ENCODE data around the gene DPYD.

DPYD gene

DNA sequence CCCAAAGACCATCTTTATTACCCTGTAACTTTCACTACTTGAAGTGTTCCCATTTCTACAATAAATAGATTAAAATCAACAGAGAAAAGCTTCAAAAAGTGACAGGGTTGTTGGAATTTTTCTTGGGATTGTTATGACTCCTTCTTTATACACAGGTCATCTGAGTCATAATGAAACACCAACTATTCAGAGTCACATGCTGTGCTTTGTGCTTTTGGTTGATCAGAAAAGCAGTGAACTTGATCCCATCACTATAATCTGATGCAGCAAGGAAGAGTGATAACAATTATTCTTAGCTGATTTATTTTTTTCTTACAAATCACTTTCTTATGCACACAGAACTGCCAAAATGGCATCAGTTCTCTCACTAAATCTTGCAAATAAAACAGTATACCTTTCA lies 776.3 kb downstream of the DPYD start:
- no peak overlapping the region for H3K4me3 ChIP-seq (ENCODE audit: low read depth, low read length)
- TF ChIP-seq, protein P1, sequence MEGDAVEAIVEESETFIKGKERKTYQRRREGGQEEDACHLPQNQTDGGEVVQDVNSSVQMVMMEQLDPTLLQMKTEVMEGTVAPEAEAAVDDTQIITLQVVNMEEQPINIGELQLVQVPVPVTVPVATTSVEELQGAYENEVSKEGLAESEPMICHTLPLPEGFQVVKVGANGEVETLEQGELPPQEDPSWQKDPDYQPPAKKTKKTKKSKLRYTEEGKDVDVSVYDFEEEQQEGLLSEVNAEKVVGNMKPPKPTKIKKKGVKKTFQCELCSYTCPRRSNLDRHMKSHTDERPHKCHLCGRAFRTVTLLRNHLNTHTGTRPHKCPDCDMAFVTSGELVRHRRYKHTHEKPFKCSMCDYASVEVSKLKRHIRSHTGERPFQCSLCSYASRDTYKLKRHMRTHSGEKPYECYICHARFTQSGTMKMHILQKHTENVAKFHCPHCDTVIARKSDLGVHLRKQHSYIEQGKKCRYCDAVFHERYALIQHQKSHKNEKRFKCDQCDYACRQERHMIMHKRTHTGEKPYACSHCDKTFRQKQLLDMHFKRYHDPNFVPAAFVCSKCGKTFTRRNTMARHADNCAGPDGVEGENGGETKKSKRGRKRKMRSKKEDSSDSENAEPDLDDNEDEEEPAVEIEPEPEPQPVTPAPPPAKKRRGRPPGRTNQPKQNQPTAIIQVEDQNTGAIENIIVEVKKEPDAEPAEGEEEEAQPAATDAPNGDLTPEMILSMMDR (IDR thresholded peaks at IDR 0.05; ENCODE audit: borderline replicate concordance, insufficient read depth, low read depth, low read length), result no peak

DNA sequence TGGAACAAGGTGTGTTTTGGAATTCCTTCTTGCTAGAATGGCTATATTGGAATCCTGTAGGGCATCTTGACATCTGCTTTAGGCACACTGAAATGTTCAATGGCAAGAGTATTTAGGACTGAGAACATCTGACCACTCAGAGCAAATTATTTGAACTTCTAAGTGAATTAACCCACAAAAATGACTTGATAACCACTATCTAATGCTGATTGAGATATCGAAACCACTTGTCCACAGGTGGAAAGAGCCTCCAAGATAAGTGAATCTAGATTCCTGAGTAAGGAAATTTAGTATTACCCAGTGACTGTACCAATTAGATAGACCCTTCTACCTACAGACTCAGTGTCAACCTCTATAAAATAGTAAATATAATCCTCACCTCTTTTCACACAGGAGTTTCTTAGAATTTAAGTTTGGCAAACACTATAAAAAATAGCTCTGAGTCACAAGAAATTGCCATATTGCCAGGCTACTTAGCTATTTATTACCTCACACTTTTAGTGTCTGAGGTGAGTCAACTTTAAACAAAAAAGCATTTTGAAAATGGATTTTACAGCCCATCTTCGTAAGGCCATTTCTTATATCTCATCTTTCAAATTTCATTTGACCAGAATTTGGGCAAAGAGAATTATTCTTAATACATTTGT lies 777.5 kb downstream of the DPYD start:
- TF ChIP-seq, protein P1 (IDR thresholded peaks at IDR 0.05; ENCODE audit: borderline replicate concordance, insufficient read depth, low read depth, low read length), result no peak
- H3K4me3 ChIP-seq (ENCODE audit: low read depth, low read length), result no peak overlapping the region

DNA sequence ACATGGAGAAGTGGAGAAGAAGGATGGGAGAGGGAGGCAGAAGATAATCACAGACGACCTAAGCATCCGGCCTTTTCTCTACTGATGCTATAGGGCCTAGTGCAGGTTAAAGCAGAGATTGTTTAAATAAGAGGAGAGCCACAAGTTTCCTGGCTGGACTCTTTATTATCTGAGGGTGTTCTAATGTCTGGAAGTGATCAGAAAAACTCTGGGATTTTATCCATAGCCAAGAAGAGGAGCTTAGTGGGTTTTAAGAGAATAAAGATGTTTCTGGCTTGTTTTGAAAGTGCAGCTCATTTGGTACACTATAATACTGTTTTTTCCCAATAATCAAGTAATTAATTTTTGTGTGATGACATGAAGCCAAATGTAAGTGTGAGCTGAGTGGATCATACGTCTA lies 780.2 kb downstream of the DPYD start:
- no peak overlapping the region for H3K4me3 ChIP-seq (ENCODE audit: low read depth, low read length)
- TF ChIP-seq, protein P1 (IDR thresholded peaks at IDR 0.05; ENCODE audit: borderline replicate concordance, insufficient read depth, low read depth, low read length), result no peak

DNA sequence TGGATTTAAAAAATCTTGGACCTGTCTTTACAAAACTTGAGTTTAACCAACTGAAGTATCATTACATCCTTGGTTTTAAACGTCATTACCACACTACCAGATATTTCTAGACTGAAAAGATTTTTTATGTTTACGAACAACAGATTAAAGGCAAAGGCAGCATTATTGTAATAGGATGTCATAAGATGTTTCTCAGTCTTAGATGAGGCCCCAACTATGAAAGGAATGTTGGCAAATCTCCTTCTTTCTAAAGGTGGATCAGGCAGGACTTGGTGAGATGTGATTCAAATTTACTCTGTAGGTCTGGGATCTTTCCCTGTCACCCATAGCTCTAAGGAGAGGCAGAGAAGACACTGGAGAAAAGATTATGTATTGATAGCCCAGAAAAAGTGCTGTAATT lies 781.3 kb downstream of the DPYD start:
- TF ChIP-seq, protein P1 (IDR thresholded peaks at IDR 0.05; ENCODE audit: borderline replicate concordance, insufficient read depth, low read depth, low read length), result no peak

DNA sequence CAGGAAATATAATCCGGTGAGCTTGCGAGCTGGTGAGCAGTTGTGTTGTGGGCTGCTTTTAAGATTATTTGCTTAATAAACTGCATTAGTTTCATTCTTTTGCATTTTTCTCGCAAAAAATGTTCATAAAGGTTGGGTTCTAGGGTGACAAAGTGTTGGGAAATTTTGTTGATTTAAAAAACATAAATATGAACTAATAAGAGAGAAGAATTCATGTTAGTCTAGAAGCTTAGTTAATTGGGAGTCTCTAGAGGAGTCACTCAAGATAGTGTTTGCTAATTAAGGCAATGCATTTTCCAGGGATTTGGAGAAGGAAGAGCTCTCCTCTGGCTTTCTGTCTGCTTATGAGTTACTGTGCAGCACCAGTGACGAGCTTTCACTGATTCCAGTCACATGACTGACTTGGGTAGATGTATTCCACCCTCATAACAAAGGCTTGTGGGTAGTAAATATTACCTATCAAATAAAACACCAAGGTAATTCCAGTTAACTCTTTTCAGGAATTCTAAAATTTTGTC lies 782.3 kb downstream of the DPYD start:
- TF ChIP-seq, protein P1 (IDR thresholded peaks at IDR 0.05; ENCODE audit: borderline replicate concordance, insufficient read depth, low read depth, low read length), result no peak
- H3K4me3 ChIP-seq (ENCODE audit: low read depth, low read length), result no peak overlapping the region

More for the DNA sequence above, 781.3 kb downstream of the DPYD start:
- H3K4me3 ChIP-seq (ENCODE audit: low read depth, low read length), result no peak overlapping the region

DNA sequence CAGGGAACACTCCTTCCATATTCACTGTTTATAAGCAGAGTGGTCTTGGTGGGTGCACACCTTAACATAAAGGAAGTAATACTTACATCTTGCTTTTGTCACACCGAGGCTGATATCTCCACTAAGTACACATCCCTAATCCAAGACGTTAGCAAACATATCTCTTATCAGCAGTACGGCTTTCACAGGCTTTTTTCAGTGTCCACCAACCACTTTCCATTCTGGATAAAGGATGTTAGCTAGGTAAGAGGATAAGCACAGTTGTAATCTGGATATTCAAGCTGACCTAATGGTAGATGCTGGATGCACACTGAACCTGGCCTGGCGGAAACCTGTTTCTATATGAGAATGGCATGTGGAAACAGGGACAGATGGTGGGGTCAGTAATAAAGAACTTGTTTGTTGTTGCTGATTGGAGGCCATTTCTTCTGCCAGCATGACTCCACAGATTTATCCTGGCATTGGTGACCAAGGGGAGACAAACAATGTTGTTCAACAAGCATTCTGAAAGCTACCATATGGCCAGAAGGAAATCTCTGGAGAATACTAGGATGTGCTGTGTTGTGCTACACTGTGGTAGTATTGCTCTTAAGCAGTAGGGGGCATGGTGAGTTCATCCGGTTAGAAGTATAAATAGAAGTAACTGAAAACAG lies 782.8 kb downstream of the DPYD start:
- TF ChIP-seq, protein P1 (IDR thresholded peaks at IDR 0.05; ENCODE audit: borderline replicate concordance, insufficient read depth, low read depth, low read length), result peak; percentile 64; the same call in 1 of the 2 replicates
- H3K4me3 ChIP-seq (ENCODE audit: low read depth, low read length), result no peak overlapping the region

DNA sequence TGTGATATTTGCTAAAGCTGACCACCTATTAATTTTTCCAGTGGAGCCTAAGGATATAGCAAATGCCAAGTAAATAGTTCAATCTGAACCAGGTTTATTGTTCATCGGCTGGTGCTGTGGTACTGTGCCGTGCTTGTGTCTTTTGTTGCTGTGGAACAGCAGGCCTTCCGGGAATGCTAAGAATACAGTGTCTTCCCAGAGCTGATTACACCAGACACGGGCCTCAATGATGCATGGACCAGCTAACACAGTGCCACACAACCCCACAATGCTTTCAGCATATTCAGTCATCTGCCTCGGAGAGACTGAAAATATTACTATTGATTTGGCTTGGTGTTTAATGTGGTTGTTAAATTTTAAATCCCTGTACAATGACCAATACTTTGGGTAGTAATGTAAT lies 783.8 kb downstream of the DPYD start:
- H3K4me3 ChIP-seq (ENCODE audit: low read depth, low read length), result no peak overlapping the region
- TF ChIP-seq, protein P1 (IDR thresholded peaks at IDR 0.05; ENCODE audit: borderline replicate concordance, insufficient read depth, low read depth, low read length), result no peak
